WTC11 (cell line): ENCODE measurements around the gene RPP30.

ENCODE experiments used
- FOXP1 ChIP-seq: sonication (generic); formaldehyde crosslinking; IDR thresholded peaks from 2 replicates; pipeline ENCODE4 v1.8.0; 2022; ENCODE audit warnings: missing genetic modification reagents, mild to moderate bottlenecking, moderate library complexity, borderline replicate concordance
- KAT7 ChIP-seq: sonication (generic); formaldehyde crosslinking; IDR thresholded peaks from 2 replicates; pipeline ENCODE4 v1.8.1; 2023; ENCODE audit warnings: missing genetic modification reagents, mild to moderate bottlenecking, borderline replicate concordance
- SMAD4 ChIP-seq: sonication (generic); formaldehyde crosslinking; IDR thresholded peaks from 2 replicates; pipeline ENCODE4 v1.8.0; 2022; ENCODE audit warnings: mild to moderate bottlenecking, missing genetic modification reagents
- SP1 ChIP-seq: sonication (generic); formaldehyde crosslinking; conservative IDR thresholded peaks from 2 replicates; pipeline ENCODE4 v1.8.1; 2022; ENCODE audit warnings: missing genetic modification reagents
- STAT6 ChIP-seq: sonication (generic); formaldehyde crosslinking; conservative IDR thresholded peaks from 2 replicates; pipeline ENCODE4 v1.8.1; 2023; ENCODE audit warnings: mild to moderate bottlenecking, low read depth, missing genetic modification reagents, moderate library complexity
- ZBTB21 ChIP-seq: sonication (generic); formaldehyde crosslinking; IDR thresholded peaks from 2 replicates; pipeline ENCODE4 v1.8.1; 2023; ENCODE audit warnings: mild to moderate bottlenecking, missing genetic modification reagents, borderline replicate concordance
- ZBTB43 ChIP-seq: sonication (generic); formaldehyde crosslinking; IDR thresholded peaks from 2 replicates; pipeline ENCODE4 v1.8.1; 2023; ENCODE audit warnings: mild to moderate bottlenecking, missing genetic modification reagents
- ZNF232 ChIP-seq: sonication (generic); formaldehyde crosslinking; IDR thresholded peaks from 2 replicates; pipeline ENCODE4 v1.8.0; 2022; ENCODE audit warnings: mild to moderate bottlenecking, missing genetic modification reagents
- TF ChIP-seq, protein P1 (sequence below): fragments of 200-600 bp; IDR thresholded peaks from 2 replicates; pipeline ENCODE4 v1.8.0; 2022; ENCODE audit warnings: antibody characterized with exemption
- TF ChIP-seq, protein P2 (sequence below): sonication (generic); formaldehyde crosslinking; IDR thresholded peaks from 2 replicates; pipeline ENCODE4 v1.8.0; 2022; ENCODE audit warnings: mild to moderate bottlenecking, missing genetic modification reagents

DNA sequence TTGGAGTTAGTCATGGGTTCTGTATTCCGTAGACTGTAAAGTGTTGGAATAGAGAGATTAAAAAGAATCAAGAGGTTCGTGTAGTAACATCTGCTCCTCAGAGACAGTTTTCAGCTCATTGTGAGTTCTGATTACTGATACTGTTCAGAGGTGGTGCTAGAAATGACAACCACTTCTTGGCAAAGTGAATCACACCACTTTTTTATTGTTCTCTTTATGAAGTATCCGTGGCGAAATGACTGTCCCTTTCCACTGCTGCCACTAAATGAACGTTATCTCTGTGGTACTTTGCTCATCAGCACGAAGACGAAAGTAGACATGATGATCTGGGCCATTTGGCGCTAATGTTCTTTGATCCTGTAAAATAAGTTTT is 860 bp downstream of the RPP30 start:
- TF ChIP-seq, protein P1, sequence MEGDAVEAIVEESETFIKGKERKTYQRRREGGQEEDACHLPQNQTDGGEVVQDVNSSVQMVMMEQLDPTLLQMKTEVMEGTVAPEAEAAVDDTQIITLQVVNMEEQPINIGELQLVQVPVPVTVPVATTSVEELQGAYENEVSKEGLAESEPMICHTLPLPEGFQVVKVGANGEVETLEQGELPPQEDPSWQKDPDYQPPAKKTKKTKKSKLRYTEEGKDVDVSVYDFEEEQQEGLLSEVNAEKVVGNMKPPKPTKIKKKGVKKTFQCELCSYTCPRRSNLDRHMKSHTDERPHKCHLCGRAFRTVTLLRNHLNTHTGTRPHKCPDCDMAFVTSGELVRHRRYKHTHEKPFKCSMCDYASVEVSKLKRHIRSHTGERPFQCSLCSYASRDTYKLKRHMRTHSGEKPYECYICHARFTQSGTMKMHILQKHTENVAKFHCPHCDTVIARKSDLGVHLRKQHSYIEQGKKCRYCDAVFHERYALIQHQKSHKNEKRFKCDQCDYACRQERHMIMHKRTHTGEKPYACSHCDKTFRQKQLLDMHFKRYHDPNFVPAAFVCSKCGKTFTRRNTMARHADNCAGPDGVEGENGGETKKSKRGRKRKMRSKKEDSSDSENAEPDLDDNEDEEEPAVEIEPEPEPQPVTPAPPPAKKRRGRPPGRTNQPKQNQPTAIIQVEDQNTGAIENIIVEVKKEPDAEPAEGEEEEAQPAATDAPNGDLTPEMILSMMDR, result no peak
- no peak for TF ChIP-seq STAT6 (CRISPR knock-in tag)
- no peak for TF ChIP-seq ZBTB21 (CRISPR knock-in tag)
- TF ChIP-seq ZBTB43 (CRISPR knock-in tag), result no peak
- TF ChIP-seq KAT7, result no peak
- TF ChIP-seq ZNF232 (CRISPR knock-in tag), result no peak
- TF ChIP-seq SMAD4 (CRISPR knock-in tag), result no peak
- no peak for TF ChIP-seq FOXP1
- TF ChIP-seq, protein P2, sequence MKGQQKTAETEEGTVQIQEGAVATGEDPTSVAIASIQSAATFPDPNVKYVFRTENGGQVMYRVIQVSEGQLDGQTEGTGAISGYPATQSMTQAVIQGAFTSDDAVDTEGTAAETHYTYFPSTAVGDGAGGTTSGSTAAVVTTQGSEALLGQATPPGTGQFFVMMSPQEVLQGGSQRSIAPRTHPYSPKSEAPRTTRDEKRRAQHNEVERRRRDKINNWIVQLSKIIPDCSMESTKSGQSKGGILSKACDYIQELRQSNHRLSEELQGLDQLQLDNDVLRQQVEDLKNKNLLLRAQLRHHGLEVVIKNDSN (CRISPR knock-in tag), result no peak
- no peak for TF ChIP-seq SP1
